BJ (cell line): ENCODE measurements around the gene RNASET2. TPM values are rescaled to one million over a fixed set of nuclear protein-coding genes. Genes with fewer than 3 reads are reported as not detected.

ENCODE experiments used
- CTCF ChIA-PET: fragments of 350-600 bp; formaldehyde crosslinking; extraction: SDS; loops from one replicate; lab custom pipeline; 2021; ENCODE audit warnings: antibody characterized with exemption, inconsistent platforms; lab: Yijun Ruan, JAX
- POLR2A ChIA-PET: fragments of 300-600 bp; sonication (Branson Sonifier 250); formaldehyde crosslinking; extraction: SDS; loops from one replicate; lab custom pipeline; 2021; ENCODE audit warnings: antibody characterized with exemption; lab: Charles Lee
- DNase-seq: peaks from one replicate; pipeline ENCODE4 v3.0.0-alpha.2; 2011; ENCODE audit warnings: low read depth
- H3K27me3 ChIP-seq: 2 replicates; pipeline ENCODE4 v1.6.0; 2011; ENCODE audit warnings: low read length; ENCODE audit not compliant: control insufficient read depth, insufficient read depth
- H3K36me3 ChIP-seq: 2 replicates; pipeline ENCODE4 v1.5.1; 2011; ENCODE audit warnings: low read length; ENCODE audit not compliant: control insufficient read depth, insufficient read depth
- H3K4me3 ChIP-seq: 2 replicates; pipeline ENCODE4 v1.5.1; 2011; ENCODE audit warnings: low read depth, mild to moderate bottlenecking, control low read depth, low read length
- CTCF ChIP-seq: IDR thresholded peaks from 2 replicates; pipeline ENCODE4 v1.5.1; 2011; ENCODE audit warnings: low read depth, mild to moderate bottlenecking, control low read depth, inconsistent platforms, low read length, moderate library complexity; ENCODE audit not compliant: insufficient read depth
- polyA plus RNA-seq: library from polyadenylated mRNA; depleted of rRNA; stranded (reverse); fragments of >200 nt; gene quantifications from 2 replicates; pipeline ENCODE4 v1.2.3, GENCODE V29; 2011

Gene RNASET2
- polyA plus RNA-seq, 1 experiment = 24.7 TPM

DNA sequence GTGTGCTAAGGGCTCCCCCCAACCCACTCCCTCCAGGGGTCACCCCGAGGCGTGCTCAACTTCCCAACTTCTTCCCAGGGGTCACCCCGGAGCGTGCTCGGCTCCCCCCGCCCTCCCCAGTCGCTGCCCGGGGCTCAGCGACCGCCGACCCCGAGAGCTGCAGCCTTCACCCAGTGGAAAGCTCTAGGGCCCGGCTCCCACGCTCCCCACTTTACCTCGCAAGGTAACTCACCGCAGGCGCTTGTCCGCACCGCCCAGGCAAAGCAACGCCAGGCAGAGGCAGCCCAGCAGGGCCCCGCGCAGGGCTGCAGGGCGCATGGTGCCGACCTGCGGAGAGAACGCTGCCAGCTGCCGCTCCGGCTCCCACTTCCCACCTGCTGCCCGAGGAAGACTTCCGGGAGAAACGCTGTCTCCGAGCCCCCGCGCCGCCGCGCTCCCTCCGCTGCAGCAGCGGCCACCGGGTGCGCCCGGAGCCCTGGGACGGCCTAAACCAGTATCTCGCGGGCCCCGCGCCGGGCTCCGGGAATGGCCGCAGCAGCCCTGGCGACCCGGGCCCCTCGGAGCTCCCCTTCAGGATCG is 396 bp downstream of the RNASET2 start:
- no peak for TF ChIP-seq CTCF
- peak overlapping the region; percentile 84 for H3K4me3 ChIP-seq
- CTCF ChIA-PET = interaction anchor here (0.5 to 2.8 kb wide), 4 partner anchors 13 to 181 kb away, joined by 3 to 18 read pairs (median 4); no protein-coding TSS in a partner anchor
- no peaks in the 10 kb centered on the region for H3K27me3 ChIP-seq
- POLR2A ChIA-PET = interaction anchor here (0.6 kb wide), 1 partner anchor 22 kb away, joined by 3 read pairs; no protein-coding TSS in a partner anchor
- H3K36me3 ChIP-seq = no peaks in the 10 kb centered on the region
- no peak for DNase-seq

DNA sequence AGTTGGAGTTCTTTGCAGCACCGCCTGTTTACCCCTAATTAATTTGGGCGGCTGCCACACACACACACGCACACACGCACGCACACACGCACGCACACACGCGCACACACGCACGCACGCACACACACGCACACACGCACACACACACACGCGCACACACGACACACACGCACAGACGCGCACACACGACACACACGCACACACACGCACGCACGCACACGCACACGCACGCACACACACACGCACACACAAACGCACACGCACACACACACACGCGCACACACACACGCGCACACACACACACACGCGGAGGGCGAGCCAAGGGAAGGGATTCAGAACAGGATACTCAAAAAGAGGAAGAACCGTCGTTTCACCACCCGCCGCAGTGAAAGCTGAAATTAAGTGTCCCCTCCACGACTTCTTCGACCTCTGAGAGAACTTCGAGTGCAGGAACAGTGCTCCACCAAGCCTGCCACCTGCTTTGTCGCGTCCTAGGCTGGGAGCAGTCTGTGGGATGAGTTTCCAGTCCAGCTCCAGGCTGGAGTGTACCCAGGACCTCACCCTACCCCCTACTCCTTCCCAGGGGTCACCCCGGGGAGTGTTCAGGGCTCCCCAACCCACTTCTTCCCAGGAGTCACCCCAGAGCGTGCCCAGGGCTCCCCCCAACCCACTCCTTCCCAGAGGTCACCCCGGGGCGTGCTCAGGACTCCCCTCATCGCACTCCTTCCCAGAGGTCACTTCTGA is 1.1 kb downstream of the RNASET2 start:
- Histone ChIP-seq H3K27me3 (no peaks in the 10 kb centered on the region), H3K36me3 (no peaks in the 10 kb centered on the region), H3K4me3 (peak overlapping the region; percentile 84)
- no peak for TF ChIP-seq CTCF
- POLR2A ChIA-PET = no interaction called here
- no peak for DNase-seq
- CTCF ChIA-PET = interaction anchor here (0.8 to 1.8 kb wide), 4 partner anchors 12 to 180 kb away, joined by 3 to 4 read pairs (median 3); no protein-coding TSS in a partner anchor

GRCh38 chr6:166954118-166954713 is 2.1 kb downstream of the RNASET2 start:
- CTCF ChIA-PET = interaction anchor here (0.8 to 0.9 kb wide), 2 partner anchors 35 to 179 kb away, joined by 3 read pairs; no protein-coding TSS in a partner anchor
- no peak overlapping the region for H3K4me3 ChIP-seq
- H3K36me3 ChIP-seq = no peaks in the 10 kb centered on the region
- no peak for TF ChIP-seq CTCF
- no peaks in the 10 kb centered on the region for H3K27me3 ChIP-seq
- POLR2A ChIA-PET = no interaction called here
- DNase-seq = no peak

DNA sequence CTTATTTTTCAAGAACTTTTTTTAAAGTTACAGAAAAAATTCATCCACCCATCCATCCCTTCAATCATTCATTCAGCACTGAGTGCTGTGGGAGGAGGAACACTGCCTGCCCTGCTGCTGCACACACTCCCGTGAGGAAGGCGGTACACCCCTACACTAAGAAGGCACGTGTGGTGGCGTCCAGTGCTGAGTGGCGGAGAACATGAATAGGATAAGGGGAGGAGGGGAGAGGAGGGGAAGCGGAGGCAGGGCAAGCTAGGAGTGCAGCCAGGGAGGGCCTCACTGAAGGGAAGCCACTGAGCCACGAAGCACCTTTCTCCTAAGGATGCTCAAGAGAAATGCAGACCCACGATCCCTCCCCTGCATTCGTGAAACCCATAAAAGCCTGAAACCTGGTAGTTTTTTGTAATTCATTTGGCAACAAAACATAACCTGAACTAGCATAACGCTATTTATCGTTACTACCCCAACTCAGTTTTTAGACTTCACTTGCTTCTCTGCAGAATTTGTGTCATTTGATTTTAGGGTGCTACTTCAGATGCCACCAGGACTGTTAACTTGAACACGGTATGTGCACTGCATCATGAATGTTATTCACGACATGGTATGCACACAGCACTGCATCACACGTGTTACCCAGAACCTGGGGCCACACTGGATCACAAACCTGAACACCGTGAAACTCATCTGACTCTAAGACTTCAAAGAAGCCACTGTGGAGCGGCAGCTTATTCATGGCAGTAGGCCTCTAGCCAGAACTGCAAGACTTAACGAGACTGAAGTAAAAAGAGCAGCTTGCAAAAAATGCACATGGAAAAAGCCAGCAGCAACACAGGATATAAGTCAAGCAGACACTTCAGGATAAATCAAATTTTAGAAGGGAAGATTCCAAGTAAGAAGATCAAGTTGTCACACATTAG is 3.5 kb downstream of the RNASET2 start:
- no peak for TF ChIP-seq CTCF
- Histone ChIP-seq H3K27me3 (no peaks in the 10 kb centered on the region), H3K36me3 (no peaks in the 10 kb centered on the region), H3K4me3 (no peak overlapping the region)
- ChIA-PET CTCF (interaction anchor here (0.9 to 3.0 kb wide), 3 partner anchors 21 to 37 kb away, joined by 4 to 14 read pairs (median 6); no protein-coding TSS in a partner anchor), POLR2A (no interaction called here)
- DNase-seq = no peak
